HFF-Myc (cell line): ENCODE data around the gene GLT8D1.

Experiments
- DNase-seq: peaks from one replicate; pipeline ENCODE4 v3.0.0-alpha.2; 2011; ENCODE audit warnings: low read depth; ENCODE audit errors: extremely low read depth
- H3K4me3 ChIP-seq: replicated peaks from 2 replicates; pipeline ENCODE4 v1.5.1; 2011; ENCODE audit warnings: low read depth, mild to moderate bottlenecking, control low read depth, low read length
- CTCF ChIP-seq: IDR thresholded peaks from 2 replicates; pipeline ENCODE4 v1.5.1; 2012; ENCODE audit warnings: mild to moderate bottlenecking, low read depth, low read length, control low read depth; ENCODE audit errors: missing control alignments

Gene GLT8D1

GRCh38 chr3:52689151-52689550 is 16.4 kb downstream of the GLT8D1 start:
- H3K4me3 ChIP-seq, result peak overlapping the region; percentile 78; the same call in 1 of the 2 replicates
- TF ChIP-seq CTCF, result no peak
- no peak for DNase-seq

GRCh38 chr3:52688266-52688665 is 17.3 kb downstream of the GLT8D1 start:
- H3K4me3 ChIP-seq, result peak overlapping the region; percentile 78
- DNase-seq, result no peak
- TF ChIP-seq CTCF, result no peak

DNA sequence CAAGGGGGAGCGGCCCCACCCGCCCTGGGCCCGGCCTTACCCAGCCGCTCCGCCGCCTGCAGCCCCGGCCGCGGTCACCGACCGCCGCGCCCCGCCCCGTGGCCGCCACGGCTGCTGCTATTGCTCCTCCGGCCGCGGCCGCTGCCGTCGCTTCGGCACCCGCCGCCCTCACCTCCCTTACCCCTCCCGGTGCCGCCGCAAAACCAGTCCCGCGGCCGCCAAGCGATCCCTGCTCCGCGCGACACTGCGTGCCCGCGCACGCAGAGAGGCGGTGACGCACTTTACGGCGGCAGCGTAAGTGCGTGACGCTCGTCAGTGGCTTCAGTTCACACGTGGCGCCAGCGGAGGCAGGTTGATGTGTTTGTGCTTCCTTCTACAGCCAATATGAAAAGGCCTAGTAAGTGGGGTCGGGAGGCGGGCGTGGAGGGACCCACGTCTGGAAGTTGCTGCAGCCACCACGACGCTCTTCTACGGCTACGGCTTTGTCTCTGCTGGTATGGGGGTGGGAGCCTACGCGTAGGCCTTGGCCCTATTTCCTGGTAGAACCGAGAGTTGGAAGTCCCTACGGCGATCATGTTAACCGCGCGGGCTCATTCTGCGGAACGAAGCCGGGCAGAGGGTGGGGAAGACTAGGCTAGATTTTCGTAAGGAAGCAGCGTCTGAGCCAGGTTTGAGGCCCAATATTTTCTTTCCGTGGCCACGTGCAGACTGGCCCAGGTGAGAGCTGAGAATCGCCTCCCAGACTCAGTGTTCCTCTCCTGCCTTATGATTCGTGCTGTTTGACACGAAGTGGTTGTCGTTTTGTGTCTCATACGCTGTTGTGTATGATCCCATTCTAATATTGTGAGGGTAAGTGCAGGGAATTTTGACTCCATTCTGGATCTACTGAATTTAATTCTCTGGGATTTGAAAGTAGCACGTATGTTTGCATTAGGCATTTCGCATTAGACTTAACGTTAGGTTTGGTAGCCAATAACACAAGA is 19.6 kb downstream of the GLT8D1 start, which contains the start of the genes GNL3 and PBRM1:
Gene GNL3 (plus strand): TSS at position 324 of the 983 bp plus-strand sequence. CDS start 61 bp downstream, at position 385.
Gene PBRM1 (minus strand): TSS at position 205 of the 983 bp plus-strand sequence.
- no peak for TF ChIP-seq CTCF
- peak within 1 kb of the TSS; percentile 78 for H3K4me3 ChIP-seq
- peak; percentile 76 for DNase-seq

DNA sequence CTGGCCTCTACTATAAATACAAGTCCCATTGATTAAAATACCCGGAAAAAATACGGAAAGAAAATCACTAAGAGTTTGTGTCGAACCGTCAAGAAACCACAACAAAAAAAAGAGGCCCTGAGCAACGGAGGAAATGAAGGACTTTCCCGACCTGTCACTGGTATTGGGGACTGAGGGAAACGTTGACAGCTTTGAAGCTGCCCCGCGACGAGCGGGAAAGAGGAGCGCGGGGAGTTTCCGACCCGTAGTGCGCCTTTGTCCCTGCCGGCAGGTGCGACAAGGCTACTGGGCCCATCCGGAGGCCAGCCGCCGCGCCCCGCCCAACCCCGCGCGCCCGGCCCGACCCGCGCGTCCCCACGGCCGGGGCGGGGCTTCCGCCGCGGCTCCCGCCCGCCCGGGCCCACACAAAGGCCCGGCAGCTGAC is 20.3 kb downstream of the GLT8D1 start:
- no peak for DNase-seq
- no peak for TF ChIP-seq CTCF
- peak overlapping the region; percentile 78 for H3K4me3 ChIP-seq

DNA sequence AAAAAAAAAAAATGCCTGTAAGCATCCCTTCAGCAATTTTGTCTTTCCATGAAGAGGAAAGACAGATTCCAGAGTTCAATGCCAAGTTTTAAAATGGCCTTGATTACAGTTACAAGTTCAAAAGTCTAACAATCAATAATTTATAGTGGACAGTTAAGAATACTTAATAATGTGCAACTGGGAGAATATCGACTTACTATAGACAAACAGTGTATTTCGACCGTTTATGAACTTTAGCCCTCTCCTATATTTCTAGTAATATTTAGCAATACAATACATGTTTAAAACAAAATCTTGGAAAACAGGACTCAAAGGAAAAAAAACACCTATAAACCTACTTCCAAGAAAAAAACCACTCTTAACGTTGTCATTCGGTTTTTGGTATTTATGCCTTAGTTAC is 21.4 kb downstream of the GLT8D1 start:
- TF ChIP-seq CTCF, result no peak
- H3K4me3 ChIP-seq, result peak overlapping the region; percentile 78; the same call in 1 of the 2 replicates
- DNase-seq, result no peak

GRCh38 chr3:52683611-52684010 is 22.0 kb downstream of the GLT8D1 start:
- DNase-seq, result no peak
- no peak for TF ChIP-seq CTCF
- H3K4me3 ChIP-seq, result no peak overlapping the region
